AG04449 (cell line): ENCODE results near the gene FAM149B1.
"Not testable (repeated sequence)": the region's sequence is repeated elsewhere in the genome, so short reads cannot be mapped to it uniquely, and the experiment has no call there.

Experiments
- CTCF ChIA-PET: fragments of 350-600 bp; formaldehyde crosslinking; extraction: SDS; loops from one replicate; lab custom pipeline; 2021; ENCODE audit warnings: antibody characterized with exemption; lab: Yijun Ruan, JAX
- POLR2A ChIA-PET: fragments of 400-600, 350-600 bp; formaldehyde crosslinking; extraction: SDS; loops from one replicate; lab custom pipeline; 2020; ENCODE audit warnings: antibody characterized with exemption, inconsistent platforms; lab: Yijun Ruan, JAX
- DNase-seq: peaks from one replicate; pipeline ENCODE4 v3.0.0-alpha.2; 2010; ENCODE audit warnings: low read depth, low spot score
- H3K4me3 ChIP-seq: 2 replicates; pipeline ENCODE4 v1.5.1; 2011; ENCODE audit warnings: low read depth, mild to moderate bottlenecking, control low read depth, low read length
- CTCF ChIP-seq: IDR thresholded peaks from one replicate; pipeline ENCODE4 v1.5.1; 2011; ENCODE audit warnings: mild to moderate bottlenecking, moderate library complexity, low read length, control low read depth, inconsistent platforms; ENCODE audit not compliant: insufficient read depth; ENCODE audit errors: missing control alignments

Gene FAM149B1

GRCh38 chr10:73248259-73248724 is 80.4 kb downstream of the FAM149B1 start:
- ChIA-PET POLR2A (no interaction called here), CTCF (interaction anchor here (2.4 kb wide), 1 partner anchor 15 kb away, joined by 9 read pairs; no protein-coding TSS in a partner anchor)
- no peak for DNase-seq

GRCh38 chr10:73251683-73252444 is 83.9 kb downstream of the FAM149B1 start:
- peak overlapping the region; percentile 93 for H3K4me3 ChIP-seq
- DNase-seq, result no peak
- CTCF ChIA-PET, result interaction anchor here (0.9 to 3.1 kb wide), 3 partner anchors 9 to 12 kb away, joined by 3 to 14 read pairs (median 4); no protein-coding TSS in a partner anchor
- POLR2A ChIA-PET, result interaction anchor here (0.6 kb wide), 2 partner anchors 32 to 152 kb away, joined by 3 read pairs; no protein-coding TSS in a partner anchor
- TF ChIP-seq CTCF, result no peak

More at GRCh38 chr10:73248259-73248724, 80.4 kb downstream of the FAM149B1 start:
- no peak overlapping the region for H3K4me3 ChIP-seq
- TF ChIP-seq CTCF, result no peak

- H3K4me3 ChIP-seq, result peak within 1 kb of the TSS; percentile 93
- TF ChIP-seq CTCF, result no peak
- peak; percentile 80 for DNase-seq
- ChIA-PET CTCF (interaction anchor here (0.9 to 3.1 kb wide), 5 partner anchors 9 to 391 kb away, joined by 3 to 14 read pairs (median 4); no protein-coding TSS in a partner anchor), POLR2A (interaction anchor here (0.6 to 0.7 kb wide), 3 partner anchors 32 to 157 kb away, joined by 3 read pairs; no protein-coding TSS in a partner anchor)
These were observed 84.7 kb downstream of the FAM149B1 start, which contains the start of gene MRPS16 for GRCh38 chr10:73252445-73253224. MRPS16 (minus strand) TSS chr10:73252644; CDS start chr10:73252482, 162 bp downstream.

GRCh38 chr10:73253225-73253555 is 85.3 kb downstream of the FAM149B1 start:
- no peak for TF ChIP-seq CTCF

GRCh38 chr10:73258612-73259011 is 90.7 kb downstream of the FAM149B1 start:
- POLR2A ChIA-PET, DNase-seq, CTCF ChIA-PET, H3K4me3 ChIP-seq: not testable (repeated sequence)

More at GRCh38 chr10:73253225-73253555, 85.3 kb downstream of the FAM149B1 start:
- ChIA-PET POLR2A (interaction anchor here (0.7 kb wide), 1 partner anchor 158 kb away, joined by 3 read pairs; no protein-coding TSS in a partner anchor), CTCF (interaction anchor here (1.2 to 3.1 kb wide), 4 partner anchors 10 to 391 kb away, joined by 3 to 14 read pairs (median 4); no protein-coding TSS in a partner anchor)
- DNase-seq, result no peak
- peak overlapping the region; percentile 93 for H3K4me3 ChIP-seq

GRCh38 chr10:73261362-73261995 is 93.6 kb downstream of the FAM149B1 start:
- ChIA-PET POLR2A (no interaction called here), CTCF (interaction anchor here (1.2 kb wide), 1 partner anchor 10 kb away, joined by 3 read pairs; the partner anchor contains the start of gene MRPS16)
- H3K4me3 ChIP-seq, result no peak overlapping the region
- TF ChIP-seq CTCF, result no peak
- no peak for DNase-seq
